HepG2 (cell line): ENCODE measurements around the gene CNTROB. TPM values are rescaled to one million over a fixed set of nuclear protein-coding genes. Genes with fewer than 3 reads are reported as not detected.
A peak's percentile ranks its signal among the peaks of the same experiment; 100 is the strongest.

Experiments
- ERF ChIP-seq: IDR thresholded peaks from 2 replicates; pipeline ENCODE4 v1.6.1; 2018; ENCODE audit warnings: missing biosample characterization, missing genetic modification reagents
- HNRNPK ChIP-seq: fragments of 200-400 bp; formaldehyde crosslinking; IDR thresholded peaks from 2 replicates; pipeline ENCODE4 v1.6.1; 2018; ENCODE audit warnings: low read length, low read depth, moderate library complexity, mild to moderate bottlenecking; ENCODE audit not compliant: poor library complexity, severe bottlenecking
- HNRNPL ChIP-seq: fragments of 200-400 bp; formaldehyde crosslinking; IDR thresholded peaks from 2 replicates; pipeline ENCODE4 v1.6.1; 2017; ENCODE audit warnings: mild to moderate bottlenecking, low read depth, low read length
- JARID2 ChIP-seq: sonication (generic); formaldehyde crosslinking; IDR thresholded peaks from 2 replicates; pipeline ENCODE4 v1.8.1; 2023; ENCODE audit warnings: missing genetic modification reagents, inconsistent platforms; ENCODE audit not compliant: insufficient replicate concordance
- KDM5A ChIP-seq: fragments of 200-600 bp; sonication (generic); IDR thresholded peaks from 2 replicates; pipeline ENCODE4 v1.7.0; 2018; ENCODE audit warnings: antibody characterized with exemption, mild to moderate bottlenecking, low read length, borderline replicate concordance
- KLF6 ChIP-seq: IDR thresholded peaks from 2 replicates; pipeline ENCODE4 v1.8.0; 2016; ENCODE audit warnings: missing biosample characterization, missing genetic modification reagents
- MAF1 ChIP-seq: sonication (generic); formaldehyde crosslinking; IDR thresholded peaks from 2 replicates; pipeline ENCODE4 v1.5.0; 2020; ENCODE audit warnings: missing genetic modification reagents, borderline replicate concordance
- MAFK ChIP-seq, 2 experiments: IDR thresholded peaks in 1 of 2; conservative IDR thresholded peaks in 1 of 2; 2 replicates each; pipeline ENCODE4 v1.6.1; 2011; ENCODE audit warnings: improper control_type of control experiment in 2 of 2, low read length in 2 of 2
- PLRG1 ChIP-seq: fragments of 450-650 bp; conservative IDR thresholded peaks from 2 replicates; pipeline ENCODE4 v1.6.1; 2016
- SOX13 ChIP-seq, 3 experiments: fragments of 450-650 bp in 1 of 3; sonication (generic) in 1 of 3; formaldehyde crosslinking in 1 of 3; IDR thresholded peaks in 2 of 3; conservative IDR thresholded peaks in 1 of 3; 2 replicates each; pipeline versions ENCODE4 v1.5.0 to v1.6.1; 2016 to 2020; ENCODE audit warnings: antibody characterized with exemption in 1 of 3, mild to moderate bottlenecking in 1 of 3, missing compliant biosample characterization in 1 of 3, missing genetic modification reagents in 1 of 3, moderate library complexity in 1 of 3
- SRSF9 ChIP-seq: fragments of 200-400 bp; formaldehyde crosslinking; IDR thresholded peaks from 2 replicates; pipeline ENCODE4 v1.6.1; 2018; ENCODE audit warnings: borderline replicate concordance, mild to moderate bottlenecking, low read depth, low read length; ENCODE audit not compliant: insufficient read depth, poor library complexity, severe bottlenecking
- ZBTB3 ChIP-seq: sonication (generic); formaldehyde crosslinking; IDR thresholded peaks from 2 replicates; pipeline ENCODE4 v1.4.0; 2020; ENCODE audit warnings: low read depth, mild to moderate bottlenecking, moderate library complexity, missing genetic modification reagents, borderline replicate concordance
- ZBTB8A ChIP-seq: sonication (generic); formaldehyde crosslinking; IDR thresholded peaks from 2 replicates; pipeline ENCODE4 v1.4.0; 2020; ENCODE audit warnings: mild to moderate bottlenecking, low read depth, missing genetic modification reagents, borderline replicate concordance
- ZFP82 ChIP-seq: sonication (generic); formaldehyde crosslinking; IDR thresholded peaks from 2 replicates; pipeline ENCODE4 v1.5.1; 2020; ENCODE audit warnings: mild to moderate bottlenecking, missing genetic modification reagents, borderline replicate concordance
- ZNF160 ChIP-seq: sonication (generic); formaldehyde crosslinking; IDR thresholded peaks from 2 replicates; pipeline ENCODE4 v1.8.0; 2022; ENCODE audit warnings: mild to moderate bottlenecking, inconsistent platforms, missing genetic modification reagents
- ZNF205 ChIP-seq: IDR thresholded peaks from 2 replicates; pipeline ENCODE4 v1.6.1; 2018; ENCODE audit warnings: missing biosample characterization, missing genetic modification reagents
- ZNF30 ChIP-seq: sonication (generic); formaldehyde crosslinking; IDR thresholded peaks from 2 replicates; pipeline ENCODE4 v1.5.0; 2020; ENCODE audit warnings: mild to moderate bottlenecking, missing genetic modification reagents
- ZNF747 ChIP-seq: sonication (generic); formaldehyde crosslinking; IDR thresholded peaks from 2 replicates; pipeline ENCODE4 v1.8.1; 2023; ENCODE audit warnings: missing genetic modification reagents, mild to moderate bottlenecking, borderline replicate concordance
- polyA plus RNA-seq, 8 experiments: library from polyadenylated mRNA; depleted of rRNA in 3 of 8; stranded (reverse) in 7 of 8; unstranded in 1 of 8; fragments of >200 nt; fragmentation: Illumina TruSeq in 4 of 8; extraction: Trizol in 4 of 8; gene quantifications; 2 replicates each; pipeline versions ENCODE4 v1.2.1 to v1.2.3, GENCODE V29; 2011 to 2016; ENCODE audit warnings: low read depth in 4 of 8, missing spikeins in 1 of 8, mixed read lengths in 1 of 8; ENCODE audit not compliant: insufficient read depth in 1 of 8
- total RNA-seq, 5 experiments: library from RNA; depleted of rRNA; stranded (reverse); fragments of >200 nt; fragmentation: Illumina TruSeq; extraction: Trizol; gene quantifications; 2 replicates each; pipeline ENCODE4 v1.2.3, GENCODE V29; 2016; ENCODE audit warnings: low read depth in 1 of 5
- TF ChIP-seq, protein P1 (sequence below): sonication (generic); formaldehyde crosslinking; IDR thresholded peaks from 2 replicates; pipeline ENCODE4 v1.8.1; 2023; ENCODE audit warnings: mild to moderate bottlenecking, missing genetic modification reagents
- TF ChIP-seq, protein P2 (sequence below): sonication (generic); formaldehyde crosslinking; IDR thresholded peaks from 2 replicates; pipeline ENCODE4 v1.5.0; 2020; ENCODE audit warnings: mild to moderate bottlenecking, missing genetic modification reagents
- TF ChIP-seq, protein P3 (sequence below): fragments of 450-650 bp; IDR thresholded peaks from 2 replicates; pipeline ENCODE4 v1.6.1; 2017; ENCODE audit warnings: mild to moderate bottlenecking
- TF ChIP-seq, protein P4 (sequence below): sonication (generic); formaldehyde crosslinking; IDR thresholded peaks from 2 replicates; pipeline ENCODE4 v1.4.0; 2020; ENCODE audit warnings: mild to moderate bottlenecking, missing genetic modification reagents

CNTROB gene
- total and polyA plus RNA-seq, 2 of the 13 experiments (the other 11 are each of a cell fraction or from before 2014, with no cell fraction given), result 21.2 to 24.1 TPM

DNA sequence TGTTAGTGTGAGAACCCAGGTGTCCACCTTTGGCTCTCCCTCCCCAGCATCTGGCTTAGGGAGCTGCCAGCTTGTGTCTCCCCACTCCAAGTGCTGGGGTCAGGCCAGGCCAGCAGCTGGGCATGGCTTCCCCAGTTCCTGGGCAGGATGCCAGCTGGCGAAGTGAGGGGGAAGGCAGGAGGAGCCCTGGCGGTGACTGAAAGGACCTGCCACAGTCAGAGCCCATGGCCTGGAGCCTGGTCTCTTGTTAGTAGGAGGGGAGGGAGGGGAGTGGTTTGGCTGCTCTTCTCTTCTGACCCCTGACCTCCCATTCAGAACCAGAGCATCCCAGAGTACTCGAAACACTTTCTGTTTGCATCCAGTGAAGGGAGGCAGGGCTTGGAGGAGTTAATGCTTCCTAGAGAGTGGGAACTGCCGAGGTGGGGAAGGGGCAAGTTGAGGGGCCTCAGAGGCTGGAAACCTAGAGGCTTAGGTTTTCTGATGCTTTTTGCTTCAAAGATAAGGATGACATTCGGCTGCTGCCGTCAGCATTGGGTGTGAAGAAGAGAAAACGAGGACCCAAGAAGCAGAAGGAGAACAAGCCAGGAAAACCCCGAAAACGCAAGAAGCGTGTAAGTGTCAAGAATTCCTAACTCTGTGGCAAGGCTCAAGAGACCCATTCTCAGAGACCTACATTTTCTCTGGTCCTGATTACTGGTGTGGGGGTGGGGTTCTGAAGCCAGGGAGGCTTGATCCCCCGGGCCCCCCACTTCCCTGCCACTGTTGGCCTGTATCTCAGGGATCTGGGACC is 42.6 kb upstream of the CNTROB start (continued):
- TF ChIP-seq, protein P1, sequence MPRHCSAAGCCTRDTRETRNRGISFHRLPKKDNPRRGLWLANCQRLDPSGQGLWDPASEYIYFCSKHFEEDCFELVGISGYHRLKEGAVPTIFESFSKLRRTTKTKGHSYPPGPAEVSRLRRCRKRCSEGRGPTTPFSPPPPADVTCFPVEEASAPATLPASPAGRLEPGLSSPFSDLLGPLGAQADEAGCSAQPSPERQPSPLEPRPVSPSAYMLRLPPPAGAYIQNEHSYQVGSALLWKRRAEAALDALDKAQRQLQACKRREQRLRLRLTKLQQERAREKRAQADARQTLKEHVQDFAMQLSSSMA (CRISPR knock-in tag), result no peak
- TF ChIP-seq KDM5A (no peak), SRSF9 (no peak), ZNF30 (CRISPR knock-in tag) (no peak), ERF (CRISPR knock-in tag) (peak; percentile 58; the same call in 1 of the 2 replicates), ZNF747 (CRISPR knock-in tag) (no peak), MAFK (conservative IDR thresholded peaks at IDR 0.05 in 1 of 2, IDR thresholded peaks at IDR 0.05 in 1 of 2; ENCODE audit: low read length in 2 of 2) (no peak), ZBTB8A (CRISPR knock-in tag) (no peak), ZNF205 (CRISPR knock-in tag) (no peak), HNRNPL (peak; percentile 79), JARID2 (CRISPR knock-in tag) (no peak), SOX13 (IDR thresholded peaks at IDR 0.05) (no peak), SOX13 (CRISPR knock-in tag; conservative IDR thresholded peaks at IDR 0.05 in 1 of 2, IDR thresholded peaks at IDR 0.05 in 1 of 2) (no peak), ZFP82 (no peak), ZBTB3 (CRISPR knock-in tag) (no peak), KLF6 (CRISPR knock-in tag) (no peak), MAF1 (CRISPR knock-in tag) (no peak), HNRNPK (no peak), ZNF160 (CRISPR knock-in tag) (no peak), PLRG1 (no peak)
- TF ChIP-seq, protein P2, sequence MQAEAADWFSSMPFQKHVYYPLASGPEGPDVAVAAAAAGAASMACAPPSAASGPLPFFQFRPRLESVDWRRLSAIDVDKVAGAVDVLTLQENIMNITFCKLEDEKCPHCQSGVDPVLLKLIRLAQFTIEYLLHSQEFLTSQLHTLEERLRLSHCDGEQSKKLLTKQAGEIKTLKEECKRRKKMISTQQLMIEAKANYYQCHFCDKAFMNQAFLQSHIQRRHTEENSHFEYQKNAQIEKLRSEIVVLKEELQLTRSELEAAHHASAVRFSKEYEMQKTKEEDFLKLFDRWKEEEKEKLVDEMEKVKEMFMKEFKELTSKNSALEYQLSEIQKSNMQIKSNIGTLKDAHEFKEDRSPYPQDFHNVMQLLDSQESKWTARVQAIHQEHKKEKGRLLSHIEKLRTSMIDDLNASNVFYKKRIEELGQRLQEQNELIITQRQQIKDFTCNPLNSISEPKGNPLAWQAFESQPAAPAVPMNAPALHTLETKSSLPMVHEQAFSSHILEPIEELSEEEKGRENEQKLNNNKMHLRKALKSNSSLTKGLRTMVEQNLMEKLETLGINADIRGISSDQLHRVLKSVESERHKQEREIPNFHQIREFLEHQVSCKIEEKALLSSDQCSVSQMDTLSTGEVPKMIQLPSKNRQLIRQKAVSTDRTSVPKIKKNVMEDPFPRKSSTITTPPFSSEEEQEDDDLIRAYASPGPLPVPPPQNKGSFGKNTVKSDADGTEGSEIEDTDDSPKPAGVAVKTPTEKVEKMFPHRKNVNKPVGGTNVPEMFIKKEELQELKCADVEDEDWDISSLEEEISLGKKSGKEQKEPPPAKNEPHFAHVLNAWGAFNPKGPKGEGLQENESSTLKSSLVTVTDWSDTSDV (CRISPR knock-in tag), result no peak
- TF ChIP-seq, protein P3, sequence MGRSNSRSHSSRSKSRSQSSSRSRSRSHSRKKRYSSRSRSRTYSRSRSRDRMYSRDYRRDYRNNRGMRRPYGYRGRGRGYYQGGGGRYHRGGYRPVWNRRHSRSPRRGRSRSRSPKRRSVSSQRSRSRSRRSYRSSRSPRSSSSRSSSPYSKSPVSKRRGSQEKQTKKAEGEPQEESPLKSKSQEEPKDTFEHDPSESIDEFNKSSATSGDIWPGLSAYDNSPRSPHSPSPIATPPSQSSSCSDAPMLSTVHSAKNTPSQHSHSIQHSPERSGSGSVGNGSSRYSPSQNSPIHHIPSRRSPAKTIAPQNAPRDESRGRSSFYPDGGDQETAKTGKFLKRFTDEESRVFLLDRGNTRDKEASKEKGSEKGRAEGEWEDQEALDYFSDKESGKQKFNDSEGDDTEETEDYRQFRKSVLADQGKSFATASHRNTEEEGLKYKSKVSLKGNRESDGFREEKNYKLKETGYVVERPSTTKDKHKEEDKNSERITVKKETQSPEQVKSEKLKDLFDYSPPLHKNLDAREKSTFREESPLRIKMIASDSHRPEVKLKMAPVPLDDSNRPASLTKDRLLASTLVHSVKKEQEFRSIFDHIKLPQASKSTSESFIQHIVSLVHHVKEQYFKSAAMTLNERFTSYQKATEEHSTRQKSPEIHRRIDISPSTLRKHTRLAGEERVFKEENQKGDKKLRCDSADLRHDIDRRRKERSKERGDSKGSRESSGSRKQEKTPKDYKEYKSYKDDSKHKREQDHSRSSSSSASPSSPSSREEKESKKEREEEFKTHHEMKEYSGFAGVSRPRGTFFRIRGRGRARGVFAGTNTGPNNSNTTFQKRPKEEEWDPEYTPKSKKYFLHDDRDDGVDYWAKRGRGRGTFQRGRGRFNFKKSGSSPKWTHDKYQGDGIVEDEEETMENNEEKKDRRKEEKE, result no peak
- TF ChIP-seq, protein P4, sequence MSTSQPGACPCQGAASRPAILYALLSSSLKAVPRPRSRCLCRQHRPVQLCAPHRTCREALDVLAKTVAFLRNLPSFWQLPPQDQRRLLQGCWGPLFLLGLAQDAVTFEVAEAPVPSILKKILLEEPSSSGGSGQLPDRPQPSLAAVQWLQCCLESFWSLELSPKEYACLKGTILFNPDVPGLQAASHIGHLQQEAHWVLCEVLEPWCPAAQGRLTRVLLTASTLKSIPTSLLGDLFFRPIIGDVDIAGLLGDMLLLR, result no peak
